GM12878 (cell line): ENCODE measurements around the gene LSM5. TPM values are rescaled to one million over a fixed set of nuclear protein-coding genes. Genes with fewer than 3 reads are reported as not detected.

Experiments
- ASH2L ChIP-seq: fragments of 300-600, 200-600 bp; sonication (generic); IDR thresholded peaks from 2 replicates; pipeline ENCODE4 v1.6.1; 2017; ENCODE audit warnings: low read depth, mild to moderate bottlenecking, borderline replicate concordance
- ATF3 ChIP-seq: IDR thresholded peaks from 2 replicates; pipeline ENCODE4 v1.6.1; 2011; ENCODE audit warnings: low read depth, mild to moderate bottlenecking, low read length, moderate library complexity, borderline replicate concordance; ENCODE audit errors: extremely low read depth
- BCL11A ChIP-seq: IDR thresholded peaks from 2 replicates; pipeline ENCODE4 v1.6.1; 2011; ENCODE audit warnings: low read depth, low read length
- EP300 ChIP-seq, 2 experiments: fragments of 150-350 bp in 1 of 2; IDR thresholded peaks; 2 replicates each; pipeline ENCODE4 v1.6.1; 2011 to 2012; ENCODE audit warnings: low read depth in 2 of 2, low read length in 2 of 2, borderline replicate concordance in 1 of 2, improper control_type of control experiment in 1 of 2, inconsistent platforms in 1 of 2; ENCODE audit not compliant: control insufficient read depth in 1 of 2
- FOXK2 ChIP-seq: fragments of 450-650 bp; IDR thresholded peaks from 2 replicates; pipeline ENCODE4 v1.6.1; 2017; ENCODE audit warnings: mild to moderate bottlenecking, moderate library complexity
- KLF5 ChIP-seq: fragments of 450-650 bp; IDR thresholded peaks from 2 replicates; pipeline ENCODE4 v1.6.1; 2014; ENCODE audit warnings: mild to moderate bottlenecking; ENCODE audit not compliant: partially characterized antibody
- LARP7 ChIP-seq: fragments of 450-650 bp; IDR thresholded peaks from 2 replicates; pipeline ENCODE4 v1.6.1; 2017; ENCODE audit warnings: mild to moderate bottlenecking
- MYB ChIP-seq: fragments of 150-350 bp; IDR thresholded peaks from 2 replicates; pipeline ENCODE4 v1.6.1; 2014; ENCODE audit warnings: mild to moderate bottlenecking, low read depth, low read length, borderline replicate concordance
- PAX8 ChIP-seq: fragments of 450-650 bp; IDR thresholded peaks from 2 replicates; pipeline ENCODE4 v1.6.1; 2017; ENCODE audit warnings: mild to moderate bottlenecking, moderate library complexity
- PBX3 ChIP-seq: IDR thresholded peaks from 2 replicates; pipeline ENCODE4 v1.6.1; 2011; ENCODE audit warnings: mild to moderate bottlenecking, low read depth, low read length, moderate library complexity; ENCODE audit not compliant: insufficient replicate concordance
- RAD51 ChIP-seq: fragments of 450-650 bp; IDR thresholded peaks from 2 replicates; pipeline ENCODE4 v1.6.1; 2016; ENCODE audit warnings: moderate library complexity, mild to moderate bottlenecking, inconsistent platforms
- SPI1 ChIP-seq: IDR thresholded peaks from 2 replicates; pipeline ENCODE4 v1.6.1; 2011; ENCODE audit warnings: low read depth, mild to moderate bottlenecking, low read length, moderate library complexity, borderline replicate concordance; ENCODE audit not compliant: insufficient read depth
- TCF7 ChIP-seq: IDR thresholded peaks from 2 replicates; pipeline ENCODE4 v1.6.1; 2014; ENCODE audit warnings: antibody characterized with exemption, borderline replicate concordance
- USF2 ChIP-seq: IDR thresholded peaks from 2 replicates; pipeline ENCODE4 v1.6.1; 2011; ENCODE audit warnings: low read depth, low read length, improper control_type of control experiment, borderline replicate concordance
- ZBED1 ChIP-seq: IDR thresholded peaks from 2 replicates; pipeline ENCODE4 v1.6.1; 2016; ENCODE audit warnings: borderline replicate concordance
- ZBTB4 ChIP-seq: fragments of 450-650 bp; formaldehyde crosslinking; IDR thresholded peaks from 2 replicates; pipeline ENCODE4 v1.4.0; 2022; ENCODE audit warnings: mild to moderate bottlenecking, moderate library complexity
- ZNF384 ChIP-seq: IDR thresholded peaks from 2 replicates; pipeline ENCODE4 v1.6.1; 2012; ENCODE audit warnings: low read depth, mild to moderate bottlenecking, low read length, improper control_type of control experiment, borderline replicate concordance
- ZNF592 ChIP-seq: fragments of 450-650 bp; IDR thresholded peaks from 2 replicates; pipeline ENCODE4 v1.6.1; 2017; ENCODE audit warnings: mild to moderate bottlenecking, moderate library complexity
- ZSCAN29 ChIP-seq: fragments of 450-650 bp; IDR thresholded peaks from 2 replicates; pipeline ENCODE4 v1.6.1; 2017; ENCODE audit warnings: mild to moderate bottlenecking, moderate library complexity
- ZZZ3 ChIP-seq: IDR thresholded peaks from 2 replicates; pipeline ENCODE4 v1.6.1; 2011; ENCODE audit warnings: low read depth; ENCODE audit not compliant: control insufficient read depth, insufficient read length
- polyA plus RNA-seq, 11 experiments: library from polyadenylated mRNA; depleted of rRNA in 4 of 11; unstranded in 6 of 11; stranded (reverse) in 5 of 11; fragments of >200 nt; fragmentation: Nextera tagmentation in 4 of 11; fragmentation: Illumina TruSeq in 1 of 11; extraction: Ambion mirVana in 4 of 11; extraction: Trizol in 1 of 11; gene quantifications; 1 replicate in 1 of 11; 2 replicates in 10 of 11; pipeline versions ENCODE4 v1.2.1 to v1.2.3, GENCODE V29; 2011 to 2016; ENCODE audit warnings: inconsistent platforms in 2 of 11, missing spikeins in 2 of 11, low read depth in 1 of 11
- total RNA-seq, 4 experiments: library from RNA; depleted of rRNA in 3 of 4; stranded (reverse); fragments of >200 nt in 3 of 4; fragmentation: Illumina TruSeq in 1 of 4; extraction: Trizol in 1 of 4; gene quantifications; 2 replicates each; pipeline versions ENCODE4 v1.2.1 to v1.2.3, GENCODE V29; 2013 to 2021

The LSM5 gene
- total and polyA plus RNA-seq, 10 of the 15 experiments (the other 5 are each of a cell fraction or from before 2014, with no cell fraction given) = 29.4 to 538 (median 145) TPM

- TF ChIP-seq PBX3 = peak; percentile 66
- no peak for TF ChIP-seq ZNF592
- TF ChIP-seq RAD51 = peak; percentile 51; the same call in 1 of the 2 replicates
- TF ChIP-seq ASH2L = no peak
- no peak for TF ChIP-seq EP300 (IDR thresholded peaks at IDR 0.05; ENCODE audit: borderline replicate concordance in 1 of 2, control insufficient read depth in 1 of 2, low read depth in 2 of 2, low read length in 2 of 2)
- TF ChIP-seq SPI1 = peak; percentile 23; the same call in 1 of the 2 replicates
- TF ChIP-seq KLF5 = no peak
- TF ChIP-seq ZSCAN29 = no peak
- TF ChIP-seq LARP7 = peak; percentile 95
- peak; percentile 49; the same call in 1 of the 2 replicates for TF ChIP-seq ATF3
- TF ChIP-seq FOXK2 = no peak
- no peak for TF ChIP-seq ZNF384
- TF ChIP-seq MYB = no peak
- TF ChIP-seq ZBED1 = no peak
- peak; percentile 42; the same call in 1 of the 2 replicates for TF ChIP-seq USF2
- TF ChIP-seq ZZZ3 = no peak
- TF ChIP-seq BCL11A = no peak
- no peak for TF ChIP-seq ZBTB4
- no peak for TF ChIP-seq PAX8
- no peak for TF ChIP-seq TCF7
Observed at GRCh38 chr7:32495298-32496051, 5.3 kb upstream of the LSM5 start, which contains the start of gene AVL9 (continued).
